Measurements from ENCODE around the gene INTS1. TPM values are rescaled to one million over a fixed set of nuclear protein-coding genes. Genes with fewer than 3 reads are reported as not detected.

Gene INTS1
- total RNA-seq, 1 donor from 2014 or later, result 29.9 TPM

- intact Hi-C loops (cut with micrococcal nuclease), result no loop called here
- TF ChIP-seq CTCF (IDR thresholded peaks at IDR 0.05; ENCODE audit: borderline replicate concordance), result no peak
- H3K27me3 ChIP-seq (ENCODE audit: low read depth), result no peaks in the 10 kb centered on the region
- peaks cover 74% of the 10 kb centered on the region for H3K4me1 ChIP-seq
- H3K36me3 ChIP-seq, result no peaks in the 10 kb centered on the region
- H3K27ac ChIP-seq (replicated peaks), result peak overlapping the region; percentile 81
- DNase-seq, result no peak
- H3K9me3 ChIP-seq (replicated peaks), result no peaks in the 10 kb centered on the region
- peak overlapping the region; percentile 53 for H3K4me3 ChIP-seq
These were observed 48.8 kb downstream of the INTS1 start for GRCh38 chr7:1455241-1455939.

DNA sequence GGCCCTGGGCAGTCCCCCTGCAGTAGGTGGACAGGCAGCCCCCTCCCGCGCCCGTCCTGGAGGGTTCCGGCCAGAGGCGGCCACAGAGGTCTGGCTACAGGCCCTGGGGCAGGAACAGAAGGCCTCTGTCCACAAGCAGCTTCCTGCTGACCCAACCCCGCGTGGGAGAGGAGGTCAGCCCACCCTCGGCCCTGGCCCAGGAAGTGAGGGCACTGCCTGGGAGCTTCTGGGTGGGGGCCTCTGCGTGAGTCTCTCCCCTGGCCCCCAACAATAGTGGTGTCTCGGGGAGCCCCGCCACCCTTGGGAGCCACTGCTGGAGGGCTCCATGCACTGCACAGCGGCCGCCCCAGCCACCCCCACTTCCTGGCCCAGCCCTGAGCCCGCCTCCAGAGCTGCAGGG lies 49.6 kb downstream of the INTS1 start:
- H3K4me3 ChIP-seq, result peak overlapping the region; percentile 53
- peaks cover 74% of the 10 kb centered on the region for H3K4me1 ChIP-seq
- TF ChIP-seq CTCF (IDR thresholded peaks at IDR 0.05; ENCODE audit: borderline replicate concordance), result no peak
- H3K9me3 ChIP-seq (replicated peaks), result no peaks in the 10 kb centered on the region
- peak overlapping the region; percentile 81 for H3K27ac ChIP-seq (replicated peaks)
- no peaks in the 10 kb centered on the region for H3K27me3 ChIP-seq (ENCODE audit: low read depth)
- no peaks in the 10 kb centered on the region for H3K36me3 ChIP-seq
- intact Hi-C loops (cut with micrococcal nuclease), result no loop called here
- DNase-seq, result peak; percentile 40

DNA sequence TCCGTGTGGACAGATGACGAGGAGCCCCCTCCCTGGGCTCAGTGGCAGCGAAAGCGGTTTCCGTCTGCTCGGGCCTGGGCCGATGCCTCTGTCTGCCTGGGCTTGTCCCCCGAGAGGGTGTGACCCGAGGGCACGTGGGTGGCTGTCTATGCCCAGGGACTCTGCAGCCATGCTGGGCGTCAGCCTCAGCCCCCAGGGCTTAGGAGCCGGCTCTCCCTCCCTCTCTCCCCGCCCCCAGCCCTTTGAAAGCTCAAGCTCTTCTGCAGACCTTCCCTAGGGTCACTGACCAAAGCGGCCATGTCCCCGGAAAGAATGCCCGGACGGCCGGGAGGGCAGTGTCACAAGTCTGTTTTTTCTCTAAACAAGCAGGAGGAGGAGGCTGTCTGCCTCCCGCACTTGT lies 52.0 kb downstream of the INTS1 start:
- Histone ChIP-seq H3K27ac (replicated peaks) (peak overlapping the region; percentile 33), H3K4me1 (peaks cover 55% of the 10 kb centered on the region), H3K36me3 (no peaks in the 10 kb centered on the region), H3K9me3 (replicated peaks) (no peaks in the 10 kb centered on the region), H3K4me3 (no peak overlapping the region), H3K27me3 (ENCODE audit: low read depth) (no peaks in the 10 kb centered on the region)
- no peak for DNase-seq
- no peak for TF ChIP-seq CTCF (IDR thresholded peaks at IDR 0.05; ENCODE audit: borderline replicate concordance)
- intact Hi-C loops (cut with micrococcal nuclease), result no loop called here

DNA sequence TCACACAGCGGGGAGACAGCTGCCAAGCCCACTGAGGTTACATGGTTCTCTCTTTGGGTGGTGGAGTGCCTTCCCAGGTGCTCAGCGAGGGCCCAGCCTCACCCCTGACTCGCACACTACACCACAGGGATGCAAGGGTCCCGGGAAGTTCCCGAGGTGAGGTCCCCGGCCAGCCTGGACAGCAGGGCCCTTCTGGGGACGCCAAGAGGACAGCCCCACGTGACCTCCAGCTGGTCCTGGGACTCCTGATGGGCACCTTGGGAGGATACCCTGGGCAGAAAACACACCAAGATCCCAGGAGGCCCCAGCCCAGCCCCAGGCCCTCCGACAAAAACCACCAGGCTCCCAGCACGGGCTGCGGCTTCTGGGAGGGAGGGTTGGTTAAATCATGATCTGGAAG lies 53.2 kb downstream of the INTS1 start:
- H3K27me3 ChIP-seq (ENCODE audit: low read depth), result no peaks in the 10 kb centered on the region
- H3K36me3 ChIP-seq, result no peaks in the 10 kb centered on the region
- intact Hi-C loops (cut with micrococcal nuclease), result no loop called here
- H3K9me3 ChIP-seq (replicated peaks), result no peaks in the 10 kb centered on the region
- DNase-seq, result no peak
- TF ChIP-seq CTCF (IDR thresholded peaks at IDR 0.05; ENCODE audit: borderline replicate concordance), result no peak
- H3K4me1 ChIP-seq, result peaks cover 43% of the 10 kb centered on the region
- H3K27ac ChIP-seq (replicated peaks), result no peak overlapping the region
- no peak overlapping the region for H3K4me3 ChIP-seq

GRCh38 chr7:1450431-1450830 lies 53.8 kb downstream of the INTS1 start:
- no peak overlapping the region for H3K27ac ChIP-seq (replicated peaks)
- TF ChIP-seq CTCF (IDR thresholded peaks at IDR 0.05; ENCODE audit: borderline replicate concordance), result no peak
- H3K4me3 ChIP-seq, result no peak overlapping the region
- DNase-seq, result no peak
- no peaks in the 10 kb centered on the region for H3K27me3 ChIP-seq (ENCODE audit: low read depth)
- H3K9me3 ChIP-seq (replicated peaks), result no peaks in the 10 kb centered on the region
- H3K4me1 ChIP-seq, result peaks cover 37% of the 10 kb centered on the region
- H3K36me3 ChIP-seq, result no peaks in the 10 kb centered on the region
- intact Hi-C loops (cut with micrococcal nuclease), result no loop called here
